NCI-H524 treated with DMSO at 0.1 percent for 48 hours (cell line): ENCODE results near the gene RIT1.
"Not testable (repeated sequence)": the region's sequence is repeated elsewhere in the genome, so short reads cannot be mapped to it uniquely, and the experiment has no call there.

Experiments
- DNase-seq: peaks from one replicate; lab custom pipeline; 2025; lab: John Stamatoyannopoulos, UW

The RIT1 gene

GRCh38 chr1:155933591-155934096, 22.5 kb upstream of the RIT1 start:
- DNase-seq = no peak

DNA sequence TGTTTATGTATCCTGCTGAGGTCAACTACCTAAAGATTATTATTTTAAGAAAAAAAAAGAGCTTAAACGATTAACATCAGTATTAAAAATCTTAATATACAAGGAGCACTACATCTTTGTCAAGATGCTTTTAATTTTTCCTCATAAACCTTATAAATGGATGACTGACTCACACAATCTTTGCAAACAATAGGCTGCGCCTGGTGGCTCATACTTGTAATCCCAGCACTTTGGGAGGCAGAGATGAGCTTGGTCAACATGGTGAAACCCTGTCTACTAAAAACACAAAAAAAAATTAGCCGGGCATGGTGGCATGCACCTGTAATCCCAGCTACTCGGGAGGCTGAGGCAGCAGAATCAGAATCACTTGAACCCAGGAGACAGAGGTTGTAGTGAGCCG, 21.3 kb upstream of the RIT1 start:
- DNase-seq = no peak

GRCh38 chr1:155932081-155932480, 20.9 kb upstream of the RIT1 start:
- DNase-seq = no peak

- no peak for DNase-seq
Measured at GRCh38 chr1:155931332-155932038, 20.3 kb upstream of the RIT1 start.

- DNase-seq = not testable (repeated sequence)
Measured at GRCh38 chr1:155930725-155931124, 19.6 kb upstream of the RIT1 start.

DNA sequence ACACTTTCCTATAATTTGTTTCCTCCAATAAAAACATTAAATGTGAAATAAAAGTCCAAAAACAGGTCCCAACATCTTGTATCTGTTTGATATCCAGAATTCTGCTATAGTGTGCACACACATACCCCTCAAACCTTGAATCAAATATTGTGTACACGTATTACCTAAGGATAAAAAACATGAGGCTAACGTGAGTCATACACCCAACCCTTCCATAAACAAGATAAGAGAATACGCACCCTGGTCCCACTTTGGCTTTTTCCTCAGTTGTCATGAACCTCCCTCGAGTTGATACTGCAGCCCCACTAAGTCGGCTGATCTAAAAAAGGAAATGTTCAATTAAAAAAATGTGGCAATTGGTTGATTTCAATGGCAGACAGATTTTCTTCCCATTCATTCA, 17.9 kb upstream of the RIT1 start:
- DNase-seq = no peak

DNA sequence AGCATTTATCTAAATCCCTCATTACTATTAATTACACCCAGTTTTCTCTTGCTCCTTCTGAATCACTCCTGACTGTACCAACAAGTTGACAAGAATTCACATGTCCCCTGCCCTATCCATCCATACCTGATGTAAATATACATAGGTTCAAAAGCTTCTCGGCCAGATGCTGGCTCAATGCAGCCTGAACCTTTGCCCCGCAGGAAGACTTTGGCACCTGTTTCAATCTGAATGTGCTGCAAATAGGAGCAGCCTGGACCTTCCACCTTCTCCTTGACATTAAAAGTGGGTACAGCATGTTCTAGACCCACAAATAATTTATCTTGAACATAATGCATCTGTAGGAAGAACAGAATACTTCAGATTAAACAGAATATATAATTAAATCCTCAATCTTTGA, 14.4 kb upstream of the RIT1 start:
- DNase-seq = no peak

DNA sequence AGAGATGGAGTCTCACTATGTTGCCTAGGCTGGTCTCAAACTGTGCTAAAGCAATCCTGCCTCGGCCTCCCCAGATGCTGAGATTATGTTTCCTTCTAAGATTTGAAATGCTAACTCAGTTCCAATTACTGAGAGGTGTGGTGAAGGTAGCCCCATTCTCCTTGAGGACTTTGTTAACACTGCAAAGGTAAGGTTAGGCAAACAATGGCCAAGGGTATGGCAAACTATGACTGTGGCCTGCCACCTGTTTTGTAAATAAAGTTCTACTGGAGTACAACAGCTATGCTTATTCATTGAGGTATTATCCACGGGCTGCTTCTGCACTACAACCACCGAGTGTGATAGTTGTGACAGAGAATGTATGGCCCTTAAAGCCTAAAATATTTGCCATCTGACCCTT, 9.6 kb upstream of the RIT1 start:
- no peak for DNase-seq

- DNase-seq = no peak
Measured at GRCh38 chr1:155919801-155920200, 8.7 kb upstream of the RIT1 start.

- DNase-seq = no peak
Measured at GRCh38 chr1:155918660-155919059, 7.5 kb upstream of the RIT1 start.

DNA sequence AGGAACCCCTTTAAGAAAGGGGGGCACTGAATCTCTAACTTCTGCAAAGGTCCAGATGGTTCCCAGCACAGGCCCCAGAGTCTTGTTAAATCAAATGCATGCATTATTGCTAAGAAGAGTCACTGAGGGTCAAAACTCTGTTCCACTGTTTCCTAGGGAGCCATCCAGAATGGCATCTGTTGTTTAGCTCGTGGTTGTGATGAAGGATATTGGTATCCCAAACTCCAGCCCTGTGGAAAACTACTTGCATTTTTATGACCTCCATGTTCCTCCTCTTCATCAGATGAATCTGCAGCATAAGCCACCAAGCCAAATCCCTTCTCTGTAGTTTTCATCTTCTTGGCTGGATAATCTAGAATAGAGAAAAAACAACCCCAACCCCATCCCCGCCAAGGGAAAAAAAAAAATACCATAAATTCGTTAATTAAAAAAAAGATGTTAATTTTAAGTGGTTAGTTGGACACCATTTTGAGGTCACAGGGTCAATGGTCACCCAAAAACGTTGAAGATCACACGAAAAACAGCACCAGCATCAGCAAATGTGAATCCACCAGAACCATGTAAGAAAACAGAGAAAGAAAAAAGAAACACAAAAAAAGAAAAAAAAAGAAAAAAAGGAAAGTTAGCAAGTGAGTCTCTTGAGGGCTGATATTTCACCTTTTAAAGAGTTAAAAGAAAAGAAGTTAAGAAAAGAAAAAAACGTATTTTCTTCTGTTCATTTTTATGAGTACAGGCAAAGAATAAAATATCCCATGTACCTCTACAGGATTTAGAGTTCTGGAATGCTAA, 3.0 kb upstream of the RIT1 start:
- DNase-seq = no peak

- DNase-seq = no peak
Measured at GRCh38 chr1:155912056-155912536, 947 bp upstream of the RIT1 start.

DNA sequence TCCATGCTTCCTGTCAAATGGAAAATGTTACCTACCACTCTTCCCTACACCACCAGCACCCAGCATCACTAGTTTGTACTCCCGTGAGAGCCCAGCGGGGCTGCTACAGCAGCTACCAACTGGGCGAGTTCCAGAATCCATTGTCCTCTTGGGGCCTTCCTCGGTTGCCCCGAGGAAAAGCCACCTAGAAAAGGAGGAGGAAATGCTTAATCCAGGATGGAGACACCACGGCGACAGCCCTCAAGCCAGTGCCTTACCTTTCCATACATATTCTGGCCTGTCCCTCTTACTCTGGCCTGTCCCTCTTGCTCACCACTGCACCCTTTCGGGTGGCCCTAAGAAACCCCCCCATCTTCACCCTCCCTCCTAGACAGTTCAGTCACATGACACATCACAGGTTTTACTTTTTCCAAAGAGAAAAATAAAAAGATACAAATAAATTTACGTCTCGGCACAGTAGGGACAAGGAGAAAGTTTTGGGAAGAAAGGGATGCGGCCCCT, 478 bp downstream of the RIT1 start:
- DNase-seq = no peak

DNA sequence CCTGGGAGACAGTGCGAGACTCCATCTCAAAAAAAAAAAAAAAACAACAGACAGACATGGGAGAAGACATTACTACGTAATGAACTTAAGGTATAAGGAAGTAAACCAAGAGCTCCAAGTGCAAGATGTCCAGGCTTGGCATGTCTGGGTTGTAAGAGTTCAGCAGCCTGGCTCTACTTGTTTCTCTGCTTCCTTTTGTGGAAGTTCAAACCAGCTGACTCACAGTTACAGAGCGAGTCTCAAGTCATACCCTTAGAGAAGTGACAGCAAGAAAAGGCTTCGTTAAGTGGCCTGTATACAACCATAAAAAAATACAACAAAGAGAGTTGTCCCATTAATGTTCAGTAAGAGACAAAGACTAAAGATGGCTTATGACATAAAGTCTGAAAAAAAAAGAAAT, 1.3 kb downstream of the RIT1 start:
- no peak for DNase-seq

DNA sequence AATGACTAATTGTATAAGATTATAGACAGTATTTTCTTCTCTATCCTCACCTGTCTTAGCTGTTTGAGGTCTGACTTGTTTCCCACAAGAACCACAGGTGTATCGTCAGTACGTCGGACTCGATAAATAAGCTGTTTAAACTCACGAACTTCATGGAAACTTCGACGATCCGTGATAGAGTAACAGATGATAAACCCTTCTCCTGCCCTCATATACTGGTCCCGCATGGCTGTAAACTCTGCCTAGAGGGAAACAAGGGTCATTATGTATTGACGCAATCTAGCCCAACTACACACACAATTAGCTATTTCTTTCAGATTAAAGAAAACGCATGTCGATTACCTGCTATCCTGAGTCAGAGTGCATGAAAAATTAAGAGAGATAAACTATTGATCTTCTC, 6.9 kb downstream of the RIT1 start:
- DNase-seq = no peak

- DNase-seq = no peak
Measured at GRCh38 chr1:155900161-155900560, 11.0 kb downstream of the RIT1 start.

GRCh38 chr1:155899683-155900082, 11.5 kb downstream of the RIT1 start:
- DNase-seq = no peak

GRCh38 chr1:155898888-155899287, 12.3 kb downstream of the RIT1 start:
- DNase-seq = no peak

DNA sequence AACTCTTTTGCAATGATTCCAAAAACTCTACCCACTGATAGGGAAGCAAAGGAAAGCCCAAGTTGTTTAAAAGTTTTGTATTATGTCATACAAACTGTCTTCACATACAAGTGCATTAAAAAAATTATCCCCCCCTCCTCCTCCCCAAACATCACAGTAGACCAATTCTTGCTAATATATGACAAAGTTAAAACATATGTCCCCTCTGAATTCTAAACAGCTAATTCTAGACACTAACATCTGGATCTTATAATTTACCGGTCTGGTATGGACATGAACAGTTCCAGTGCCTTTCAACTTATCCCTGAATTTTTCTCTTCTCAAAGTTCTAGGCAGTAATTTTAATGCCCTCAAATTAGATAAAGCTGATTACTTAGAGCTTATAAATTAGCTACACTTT, 13.4 kb downstream of the RIT1 start:
- no peak for DNase-seq

- not testable (repeated sequence) for DNase-seq
Measured at GRCh38 chr1:155896476-155896875, 14.7 kb downstream of the RIT1 start.

DNA sequence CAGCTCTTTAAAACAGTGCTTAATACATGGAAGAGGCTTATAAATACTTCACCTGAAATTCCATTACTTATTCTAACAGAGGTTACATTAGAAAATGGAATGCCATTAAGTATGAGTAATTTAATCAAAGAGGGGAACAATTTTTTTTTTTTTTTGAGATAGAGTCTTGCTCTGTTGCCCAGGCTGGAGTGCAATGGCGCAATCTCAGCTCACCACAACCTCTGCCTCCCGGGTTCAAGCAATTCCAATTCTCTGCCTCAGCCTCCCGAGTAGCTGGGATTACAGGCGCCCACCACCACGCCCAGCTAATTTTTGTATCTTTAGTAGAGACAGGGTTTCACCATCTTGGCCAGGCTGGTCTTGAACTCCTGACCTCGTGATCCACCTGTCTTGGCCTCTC, 15.5 kb downstream of the RIT1 start:
- DNase-seq = not testable (repeated sequence)

DNA sequence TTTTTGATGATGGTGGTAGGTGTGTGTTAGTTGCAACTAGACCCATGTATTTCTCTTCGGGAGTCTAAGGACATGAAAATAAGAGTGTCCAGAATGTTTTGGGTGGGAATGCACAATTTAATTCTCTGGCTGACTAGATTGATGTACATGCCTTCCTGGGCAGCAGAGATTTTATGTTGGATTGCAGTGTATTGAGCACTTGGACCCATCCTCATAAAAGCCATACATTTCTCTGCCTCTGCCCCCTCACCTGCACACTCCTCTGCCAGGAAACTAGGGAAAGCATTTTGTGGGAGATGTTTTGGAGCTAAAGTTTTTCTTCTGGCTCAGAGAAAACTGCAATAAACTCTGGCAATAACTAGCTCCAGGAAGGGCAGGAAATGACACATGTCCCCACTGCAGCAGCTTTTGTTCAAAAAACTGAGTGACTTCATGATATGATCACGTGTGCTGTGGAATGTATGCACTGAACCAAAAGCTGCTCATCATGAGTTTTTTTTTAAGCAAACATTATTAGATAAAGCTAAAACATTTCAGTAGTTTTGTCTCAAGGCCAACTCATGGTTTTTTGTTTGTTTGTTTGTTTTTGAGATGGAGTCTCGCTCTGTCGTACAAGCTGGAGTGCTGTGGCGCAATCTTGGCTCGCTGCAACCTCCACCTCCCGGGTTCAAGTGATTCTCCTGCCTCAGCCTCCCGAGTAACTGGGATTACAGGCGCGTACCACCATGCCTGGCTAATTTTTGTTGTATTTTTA, 17.6 kb downstream of the RIT1 start:
- DNase-seq = no peak
